Neuronal stem cell (in vitro differentiated cells): Measurements from ENCODE around the gene ERCC4.
A peak's percentile ranks its signal among the peaks of the same experiment; 100 is the strongest.

Source experiments
- DNase-seq: peaks from one replicate; pipeline ENCODE4 v3.0.0-alpha.2; 2013; ENCODE audit warnings: low spot score
- H2AFZ ChIP-seq: one replicate; pipeline ENCODE4 v1.6.1; 2013; ENCODE audit warnings: mild to moderate bottlenecking, low read length, inconsistent platforms
- H2AK5ac ChIP-seq: 2 replicates; pipeline ENCODE4 v1.6.1; 2013; ENCODE audit warnings: low read depth, mild to moderate bottlenecking, inconsistent platforms, low read length, moderate library complexity, mixed read lengths
- H2BK120ac ChIP-seq: 2 replicates; pipeline ENCODE4 v1.6.1; 2013; ENCODE audit warnings: low read depth, mild to moderate bottlenecking, inconsistent platforms, low read length, moderate library complexity, mixed read lengths
- H2BK12ac ChIP-seq: one replicate; pipeline ENCODE4 v1.6.1; 2013; ENCODE audit warnings: low read length, inconsistent platforms
- H2BK15ac ChIP-seq: 2 replicates; pipeline ENCODE4 v1.6.1; 2013; ENCODE audit warnings: mild to moderate bottlenecking, low read length, inconsistent platforms, mixed read lengths
- H2BK5ac ChIP-seq: one replicate; pipeline ENCODE4 v1.6.1; 2013; ENCODE audit warnings: inconsistent platforms, mild to moderate bottlenecking, low read length, moderate library complexity
- H3K14ac ChIP-seq: one replicate; pipeline ENCODE4 v1.6.1; 2013; ENCODE audit warnings: low read length, inconsistent platforms
- H3K18ac ChIP-seq: 2 replicates; pipeline ENCODE4 v1.6.1; 2013; ENCODE audit warnings: low read length, inconsistent platforms
- H3K23ac ChIP-seq: 2 replicates; pipeline ENCODE4 v1.6.1; 2013; ENCODE audit warnings: low read depth, mild to moderate bottlenecking, mixed read lengths, low read length, inconsistent platforms; ENCODE audit not compliant: poor library complexity
- H3K27ac ChIP-seq: replicated peaks from 3 replicates; pipeline ENCODE4 v1.5.1; 2013; ENCODE audit warnings: low read length, inconsistent platforms
- H3K27me3 ChIP-seq, 3 experiments: 2 replicates each; pipeline ENCODE4 v1.6.1; 2013; ENCODE audit warnings: low read length in 3 of 3, mild to moderate bottlenecking in 2 of 3, inconsistent platforms in 1 of 3, low read depth in 1 of 3, mixed read lengths in 1 of 3, moderate library complexity in 1 of 3; ENCODE audit not compliant: control insufficient read depth in 3 of 3, insufficient read depth in 3 of 3
- H3K36me3 ChIP-seq, 2 donors: replicated peaks in 1 of 2; 2 replicates each; pipeline ENCODE4 v1.6.1; 2013; ENCODE audit warnings: low read length in 2 of 2; ENCODE audit not compliant: control insufficient read depth in 2 of 2, insufficient read depth in 2 of 2
- H3K4ac ChIP-seq: 2 replicates; pipeline ENCODE4 v1.6.1; 2013; ENCODE audit warnings: inconsistent platforms, mild to moderate bottlenecking, low read length, moderate library complexity
- H3K4me1 ChIP-seq, 2 donors: 1 replicate in 1 of 2; 2 replicates in 1 of 2; pipeline ENCODE4 v1.6.1; 2013; ENCODE audit warnings: low read length in 2 of 2, low read depth in 1 of 2; ENCODE audit not compliant: control insufficient read depth in 2 of 2, insufficient read depth in 1 of 2
- H3K4me2 ChIP-seq: one replicate; pipeline ENCODE4 v1.6.1; 2013; ENCODE audit warnings: mild to moderate bottlenecking, low read length, inconsistent platforms; ENCODE audit not compliant: insufficient read depth, poor library complexity, severe bottlenecking
- H3K4me3 ChIP-seq, 2 donors: 2 replicates each; pipeline ENCODE4 v1.5.1; 2013; ENCODE audit warnings: low read length in 2 of 2, mild to moderate bottlenecking in 2 of 2, inconsistent platforms in 1 of 2, moderate library complexity in 1 of 2
- H3K79me1 ChIP-seq: one replicate; pipeline ENCODE4 v1.6.1; 2013; ENCODE audit warnings: low read depth, mild to moderate bottlenecking, inconsistent platforms, low read length, moderate library complexity
- H3K9ac ChIP-seq: one replicate; pipeline ENCODE4 v1.6.1; 2013; ENCODE audit warnings: mild to moderate bottlenecking, low read depth, low read length, inconsistent platforms; ENCODE audit not compliant: poor library complexity
- H3K9me3 ChIP-seq, 2 donors: replicated peaks in 1 of 2; 2 replicates each; pipeline versions ENCODE3 to v1.6.1; 2013; ENCODE audit warnings: low read length in 2 of 2, mild to moderate bottlenecking in 2 of 2, inconsistent platforms in 1 of 2, low read depth in 1 of 2, mixed read lengths in 1 of 2, moderate library complexity in 1 of 2; ENCODE audit not compliant: control insufficient read depth in 2 of 2, insufficient read depth in 1 of 2
- H4K8ac ChIP-seq: one replicate; pipeline ENCODE4 v1.6.1; 2013; ENCODE audit warnings: low read depth, mild to moderate bottlenecking, inconsistent platforms, low read length, moderate library complexity
- H4K91ac ChIP-seq: one replicate; pipeline ENCODE4 v1.6.1; 2013; ENCODE audit warnings: low read length, low read depth, mild to moderate bottlenecking, inconsistent platforms; ENCODE audit not compliant: poor library complexity
- WGBS, 2 donors: extraction: QIAGEN DNeasy Blood & Tissue Kit; methylation state at CpG; one replicate each; pipeline ENCODE4 v1.1.7; 2013; ENCODE audit warnings: missing lambda C conversion rate in 2 of 2, mixed read lengths in 1 of 2; ENCODE audit not compliant: insufficient read length in 2 of 2, insufficient replicate concordance in 1 of 2; ENCODE audit errors: extremely low coverage in 2 of 2; 5-methylcytosine and 5-hydroxymethylcytosine counted together

The ERCC4 gene

GRCh38 chr16:13973321-13974023 lies 53.5 kb downstream of the ERCC4 start:
- WGBS, 2 donors, result no CpG with 5 or more reads among the region's 9 CpGs
- no peak overlapping the region for H4K8ac ChIP-seq
- H3K23ac ChIP-seq, result peak overlapping the region; percentile 8
- no peak overlapping the region for H3K4me2 ChIP-seq
- H3K36me3 ChIP-seq, result no peaks in the 10 kb centered on the region
- H2BK12ac ChIP-seq, result no peak overlapping the region
- H2BK5ac ChIP-seq, result no peak overlapping the region
- no peak overlapping the region for H3K4ac ChIP-seq
- H4K91ac ChIP-seq, result no peak overlapping the region
- H2AK5ac ChIP-seq, result no peak overlapping the region
- H2BK120ac ChIP-seq, result no peak overlapping the region
- no peak for DNase-seq
- no peak overlapping the region for H2BK15ac ChIP-seq
- H3K14ac ChIP-seq, result no peak overlapping the region
- H3K79me1 ChIP-seq, result no peaks in the 10 kb centered on the region
- no peak overlapping the region for H3K9ac ChIP-seq
- H3K27ac ChIP-seq, result no peak overlapping the region
- H3K4me3 ChIP-seq, result no peak overlapping the region
- H2AFZ ChIP-seq, result no peak overlapping the region
- H3K4me1 ChIP-seq, result no peaks in the 10 kb centered on the region
- no peaks in the 10 kb centered on the region for H3K9me3 ChIP-seq
- no peak overlapping the region for H3K18ac ChIP-seq
- no peaks in the 10 kb centered on the region for H3K27me3 ChIP-seq

- no peak overlapping the region for H3K4me3 ChIP-seq
- no peaks in the 10 kb centered on the region for H3K27me3 ChIP-seq
- no peak overlapping the region for H2BK5ac ChIP-seq
- no peak overlapping the region for H3K27ac ChIP-seq
- no CpG with 5 or more reads among the region's 6 CpGs for WGBS, 2 donors
- no peaks in the 10 kb centered on the region for H3K4me1 ChIP-seq
- no peak overlapping the region for H3K23ac ChIP-seq
- H2AK5ac ChIP-seq, result no peak overlapping the region
- no peaks in the 10 kb centered on the region for H3K79me1 ChIP-seq
- no peak overlapping the region for H2BK120ac ChIP-seq
- no peak overlapping the region for H2BK15ac ChIP-seq
- no peaks in the 10 kb centered on the region for H3K36me3 ChIP-seq
- no peak overlapping the region for H4K91ac ChIP-seq
- H2BK12ac ChIP-seq, result no peak overlapping the region
- H3K4me2 ChIP-seq, result no peak overlapping the region
- no peak overlapping the region for H2AFZ ChIP-seq
- no peak for DNase-seq
- H3K9me3 ChIP-seq, result no peaks in the 10 kb centered on the region
- no peak overlapping the region for H3K14ac ChIP-seq
- H3K18ac ChIP-seq, result no peak overlapping the region
- H4K8ac ChIP-seq, result no peak overlapping the region
- no peak overlapping the region for H3K9ac ChIP-seq
- H3K4ac ChIP-seq, result no peak overlapping the region
Measured at GRCh38 chr16:13977177-13977576, 57.2 kb downstream of the ERCC4 start.

GRCh38 chr16:13982451-13982850 lies 62.5 kb downstream of the ERCC4 start:
- no CpG with 5 or more reads among the region's 3 CpGs for WGBS, 2 donors
- Histone ChIP-seq H4K8ac (no peak overlapping the region), H2AFZ (no peak overlapping the region), H3K18ac (no peak overlapping the region), H3K23ac (no peak overlapping the region), H3K4me3 (no peak overlapping the region), H3K27ac (no peak overlapping the region), H3K9ac (no peak overlapping the region), H2BK5ac (no peak overlapping the region), H2BK15ac (no peak overlapping the region), H2BK120ac (no peak overlapping the region), H3K9me3 (no peaks in the 10 kb centered on the region), H3K4ac (no peak overlapping the region), H3K27me3 (no peaks in the 10 kb centered on the region), H4K91ac (no peak overlapping the region), H2BK12ac (no peak overlapping the region), H3K4me1 (no peaks in the 10 kb centered on the region), H2AK5ac (no peak overlapping the region), H3K14ac (no peak overlapping the region), H3K79me1 (no peaks in the 10 kb centered on the region), H3K36me3 (no peaks in the 10 kb centered on the region), H3K4me2 (no peak overlapping the region)
- no peak for DNase-seq

- H3K36me3 ChIP-seq, result no peaks in the 10 kb centered on the region
- no peak overlapping the region for H3K4me2 ChIP-seq
- H4K91ac ChIP-seq, result no peak overlapping the region
- H3K14ac ChIP-seq, result no peak overlapping the region
- no peak for DNase-seq
- H3K18ac ChIP-seq, result no peak overlapping the region
- no peak overlapping the region for H2BK5ac ChIP-seq
- no peak overlapping the region for H3K4me3 ChIP-seq
- H3K9me3 ChIP-seq, result no peaks in the 10 kb centered on the region
- H2AK5ac ChIP-seq, result no peak overlapping the region
- no peak overlapping the region for H3K27ac ChIP-seq
- H3K23ac ChIP-seq, result no peak overlapping the region
- H2BK120ac ChIP-seq, result no peak overlapping the region
- no peaks in the 10 kb centered on the region for H3K27me3 ChIP-seq
- H3K4me1 ChIP-seq, result no peaks in the 10 kb centered on the region
- H2BK12ac ChIP-seq, result no peak overlapping the region
- no peak overlapping the region for H3K4ac ChIP-seq
- WGBS, 2 donors, result no CpG with 5 or more reads among the region's 5 CpGs
- no peak overlapping the region for H2AFZ ChIP-seq
- no peak overlapping the region for H3K9ac ChIP-seq
- H2BK15ac ChIP-seq, result no peak overlapping the region
- H4K8ac ChIP-seq, result no peak overlapping the region
- no peaks in the 10 kb centered on the region for H3K79me1 ChIP-seq
Measured at GRCh38 chr16:13983625-13984024, 63.7 kb downstream of the ERCC4 start.
